PFSK-1 (cell line): Measurements from ENCODE around the gene CDYL.

Source experiments
- FOXP2 ChIP-seq: optimal IDR thresholded peaks from 2 replicates; pipeline ENCODE3; 2011; ENCODE audit warnings: borderline replicate concordance, control low read depth, inconsistent platforms; ENCODE audit not compliant: insufficient read depth; ENCODE audit errors: extremely low read length, extremely low read depth
- POLR2AphosphoS5 ChIP-seq: IDR thresholded peaks from 2 replicates; pipeline ENCODE4 v1.6.1; 2012; ENCODE audit warnings: low read depth, mild to moderate bottlenecking, control low read depth, low read length, moderate library complexity
- REST ChIP-seq, 2 experiments: IDR thresholded peaks; 2 replicates each; pipeline versions ENCODE4 v1.6.1 to v1.8.0; 2011 to 2012; ENCODE audit warnings: low read depth in 2 of 2, low read length in 2 of 2, control low read depth in 1 of 2, inconsistent platforms in 1 of 2, mild to moderate bottlenecking in 1 of 2, moderate library complexity in 1 of 2; ENCODE audit not compliant: insufficient read depth in 1 of 2
- SIN3A ChIP-seq: IDR thresholded peaks from 2 replicates; pipeline ENCODE4 v1.6.1; 2012; ENCODE audit warnings: mild to moderate bottlenecking, low read length, moderate library complexity, borderline replicate concordance; ENCODE audit not compliant: insufficient read depth
- TAF1 ChIP-seq: IDR thresholded peaks from 2 replicates; pipeline ENCODE4 v1.6.1; 2012; ENCODE audit warnings: low read length, control low read depth, borderline replicate concordance; ENCODE audit not compliant: insufficient read depth

The CDYL gene

GRCh38 chr6:4781426-4781825, 5.2 kb downstream of the CDYL start:
- TF ChIP-seq TAF1 (no peak), SIN3A (no peak), POLR2AphosphoS5 (no peak), REST (IDR thresholded peaks at IDR 0.05; ENCODE audit: insufficient read depth in 1 of 2, low read depth in 2 of 2, low read length in 2 of 2) (no peak)

GRCh38 chr6:4781967-4782575, 5.9 kb downstream of the CDYL start:
- TF ChIP-seq TAF1, result no peak
- TF ChIP-seq POLR2AphosphoS5, result no peak
- no peak for TF ChIP-seq REST (IDR thresholded peaks at IDR 0.05; ENCODE audit: insufficient read depth in 1 of 2, low read depth in 2 of 2, low read length in 2 of 2)
- no peak for TF ChIP-seq SIN3A

DNA sequence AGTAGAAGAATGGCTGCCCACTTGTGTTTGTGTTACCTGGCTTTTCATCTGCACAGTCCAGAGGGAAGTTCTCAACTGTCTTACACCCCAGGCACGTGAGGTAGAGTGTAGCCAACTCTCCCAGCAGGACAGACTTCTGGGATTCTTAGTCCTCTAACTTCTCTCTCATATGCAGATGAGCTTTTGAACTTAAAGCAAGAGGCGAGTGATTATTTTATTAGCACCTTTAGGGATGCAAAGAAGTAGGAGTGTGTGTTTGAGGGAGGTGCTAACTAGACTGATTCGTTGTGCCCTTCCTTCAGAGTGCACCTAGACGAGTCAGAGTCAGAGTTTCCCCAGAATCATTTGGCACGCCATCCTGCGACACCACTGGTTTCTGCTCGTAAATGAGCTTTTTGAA, 10.8 kb downstream of the CDYL start:
- TF ChIP-seq SIN3A, result no peak
- no peak for TF ChIP-seq TAF1
- TF ChIP-seq REST (IDR thresholded peaks at IDR 0.05; ENCODE audit: insufficient read depth in 1 of 2, low read depth in 2 of 2, low read length in 2 of 2), result no peak

DNA sequence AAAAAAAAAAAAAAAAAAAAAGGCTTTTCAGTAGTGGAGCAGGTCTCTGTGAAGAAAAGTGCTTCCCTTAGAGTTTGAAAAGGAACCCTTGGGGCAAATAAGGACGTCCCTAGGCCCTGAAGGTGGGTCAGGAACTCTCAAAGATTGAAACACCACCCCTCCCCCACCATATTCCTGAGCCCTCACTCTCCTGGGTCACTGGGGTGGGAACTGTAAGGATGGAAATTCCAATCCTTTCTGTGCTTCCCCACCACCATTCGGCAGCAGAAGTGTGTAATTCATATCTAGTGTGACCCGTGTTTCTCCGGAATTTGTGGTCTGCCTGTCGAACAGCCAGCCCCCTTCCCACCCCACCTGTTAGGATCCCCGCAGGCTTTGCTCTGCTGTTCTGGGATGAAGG, 12.3 kb downstream of the CDYL start:
- TF ChIP-seq TAF1 (no peak), REST (IDR thresholded peaks at IDR 0.05; ENCODE audit: insufficient read depth in 1 of 2, low read depth in 2 of 2, low read length in 2 of 2) (no peak), FOXP2 (no peak), POLR2AphosphoS5 (no peak), SIN3A (no peak)

DNA sequence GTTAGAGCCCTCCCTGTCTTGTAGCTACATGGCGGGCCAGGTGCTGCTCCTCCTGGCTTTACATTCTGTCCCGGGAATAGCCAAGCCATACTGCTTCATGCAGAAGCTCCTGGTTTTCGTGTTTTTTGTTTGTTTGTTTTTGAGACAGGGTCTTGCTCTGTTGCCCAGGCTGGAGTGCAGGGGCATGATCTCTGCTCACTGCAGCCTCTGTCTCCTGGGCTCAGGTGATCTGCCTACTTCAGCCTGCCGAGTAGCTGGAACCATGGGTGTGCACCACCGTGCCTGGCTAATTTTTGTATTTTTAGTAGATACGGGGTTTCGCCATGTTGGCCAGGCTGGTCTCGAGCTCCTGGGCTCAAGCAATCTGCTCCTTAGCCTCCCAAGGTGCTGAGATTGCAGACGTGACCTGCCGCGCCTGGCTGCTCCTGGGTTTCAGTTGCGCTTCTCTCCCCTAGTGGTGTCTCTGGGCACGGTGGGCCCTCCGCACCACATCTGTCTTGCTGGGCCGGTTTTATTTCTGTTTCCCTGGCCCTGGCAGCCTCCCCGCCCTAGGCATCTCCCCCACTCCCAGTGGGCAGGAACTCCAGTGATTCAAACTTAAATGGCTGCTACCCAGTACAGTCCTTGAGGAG, 12.9 kb downstream of the CDYL start:
- TF ChIP-seq SIN3A (no peak), POLR2AphosphoS5 (no peak)
